ENCODE measurements around the gene DSG3.

GRCh38 chr18:31489311-31489710 lies 41.8 kb downstream of the DSG3 start:
- TF ChIP-seq EZH2 (IDR thresholded peaks at IDR 0.05; ENCODE audit: borderline replicate concordance, low read depth, low read length, poor library complexity, severe bottlenecking) (no peak), CTCF (conservative IDR thresholded peaks at IDR 0.05; ENCODE audit: low read depth, low read length) (no peak)
